Measurements from ENCODE around the gene SLC17A3.

Gene SLC17A3

DNA sequence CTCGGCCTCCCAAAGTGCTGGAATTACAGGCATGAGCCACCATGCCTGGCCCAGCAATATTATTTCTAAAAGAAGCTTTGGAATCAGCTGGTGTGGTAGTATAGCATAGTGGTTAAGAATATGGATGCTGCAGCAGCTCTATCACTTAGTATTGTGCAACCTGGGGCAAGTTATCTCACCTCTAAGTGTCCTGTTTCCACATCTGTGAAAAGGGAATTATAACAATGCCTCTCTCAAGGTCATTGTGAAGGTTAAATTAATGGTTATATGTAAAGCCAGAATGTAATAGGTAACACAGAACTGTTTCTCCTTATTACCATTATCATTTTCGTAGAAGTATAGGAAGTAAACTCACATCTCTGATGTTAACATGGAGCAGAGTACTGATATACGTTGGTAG lies 42.3 kb upstream of the SLC17A3 start:
- no peak overlapping the region for H3K27ac ChIP-seq
- TF ChIP-seq, protein P1, sequence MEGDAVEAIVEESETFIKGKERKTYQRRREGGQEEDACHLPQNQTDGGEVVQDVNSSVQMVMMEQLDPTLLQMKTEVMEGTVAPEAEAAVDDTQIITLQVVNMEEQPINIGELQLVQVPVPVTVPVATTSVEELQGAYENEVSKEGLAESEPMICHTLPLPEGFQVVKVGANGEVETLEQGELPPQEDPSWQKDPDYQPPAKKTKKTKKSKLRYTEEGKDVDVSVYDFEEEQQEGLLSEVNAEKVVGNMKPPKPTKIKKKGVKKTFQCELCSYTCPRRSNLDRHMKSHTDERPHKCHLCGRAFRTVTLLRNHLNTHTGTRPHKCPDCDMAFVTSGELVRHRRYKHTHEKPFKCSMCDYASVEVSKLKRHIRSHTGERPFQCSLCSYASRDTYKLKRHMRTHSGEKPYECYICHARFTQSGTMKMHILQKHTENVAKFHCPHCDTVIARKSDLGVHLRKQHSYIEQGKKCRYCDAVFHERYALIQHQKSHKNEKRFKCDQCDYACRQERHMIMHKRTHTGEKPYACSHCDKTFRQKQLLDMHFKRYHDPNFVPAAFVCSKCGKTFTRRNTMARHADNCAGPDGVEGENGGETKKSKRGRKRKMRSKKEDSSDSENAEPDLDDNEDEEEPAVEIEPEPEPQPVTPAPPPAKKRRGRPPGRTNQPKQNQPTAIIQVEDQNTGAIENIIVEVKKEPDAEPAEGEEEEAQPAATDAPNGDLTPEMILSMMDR (conservative IDR thresholded peaks at IDR 0.05): no peak

DNA sequence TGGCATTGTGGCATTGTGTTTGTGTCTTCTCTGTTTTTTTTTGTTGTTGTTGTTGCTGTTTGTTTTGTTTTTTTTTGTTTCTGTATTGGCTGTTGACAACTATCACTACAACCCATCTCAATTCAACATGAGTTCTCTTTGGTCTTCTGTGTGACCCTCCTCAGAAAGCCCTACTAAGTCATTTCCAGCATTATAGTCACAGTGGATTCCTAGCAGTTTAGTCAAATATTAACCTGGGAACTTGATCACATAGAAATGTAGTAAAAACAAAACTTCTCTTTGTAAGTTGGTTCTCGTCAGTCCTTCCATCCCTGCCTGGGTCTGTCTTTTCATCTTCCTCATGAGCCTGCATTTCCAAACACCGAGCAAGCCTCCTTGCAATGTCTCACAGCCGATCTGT lies 39.7 kb upstream of the SLC17A3 start:
- no peak overlapping the region for H3K27ac ChIP-seq
- TF ChIP-seq, protein P1 (conservative IDR thresholded peaks at IDR 0.05): no peak

DNA sequence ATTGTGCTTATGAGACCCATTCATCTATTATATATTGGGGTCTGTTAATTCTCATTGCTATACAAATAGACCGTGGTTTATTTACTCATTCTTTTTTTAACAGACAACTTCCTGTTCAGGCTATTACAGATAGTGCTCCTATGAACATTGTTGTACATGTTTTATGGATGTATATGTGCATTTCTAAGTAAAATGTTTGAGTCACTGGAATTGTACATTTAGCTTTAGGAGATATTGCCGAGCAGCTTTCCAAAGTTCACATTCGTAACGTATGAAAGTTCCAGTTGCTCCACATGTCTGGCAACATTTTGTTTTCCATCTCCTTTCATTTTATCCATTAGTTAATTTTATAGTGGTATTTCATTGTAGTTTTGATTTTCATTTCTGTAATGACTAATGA lies 37.3 kb upstream of the SLC17A3 start:
- no peak overlapping the region; the same call in 1 of the 2 replicates for H3K27ac ChIP-seq
- TF ChIP-seq, protein P1 (conservative IDR thresholded peaks at IDR 0.05): no peak

DNA sequence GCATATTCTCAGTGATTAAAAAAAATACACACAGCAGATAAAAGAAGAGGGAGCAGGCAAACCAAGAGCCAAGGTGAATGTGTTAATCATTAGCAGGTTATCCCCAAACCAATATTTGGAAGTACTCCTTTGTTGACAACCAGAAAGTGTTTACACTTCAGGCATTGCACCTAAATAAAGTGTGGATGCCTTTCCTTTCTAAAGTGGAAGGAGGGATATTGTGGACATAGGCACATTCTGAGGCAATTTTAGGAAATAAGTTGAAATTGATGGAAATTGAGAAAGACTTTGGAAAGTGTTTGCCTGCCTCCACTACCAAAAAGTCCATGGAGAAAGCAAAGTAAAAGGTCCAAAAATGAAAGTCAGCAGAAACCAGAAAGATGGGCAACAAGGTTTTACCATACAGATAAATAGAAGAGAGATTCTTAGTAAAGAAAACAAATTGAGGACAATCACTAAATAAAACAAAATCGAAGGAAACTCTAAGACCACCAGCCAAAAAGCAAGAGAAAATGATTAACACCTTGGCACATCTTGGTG lies 33.5 kb upstream of the SLC17A3 start:
- TF ChIP-seq, protein P1 (conservative IDR thresholded peaks at IDR 0.05): no peak
- H3K27ac ChIP-seq: peak overlapping the region; percentile 51

DNA sequence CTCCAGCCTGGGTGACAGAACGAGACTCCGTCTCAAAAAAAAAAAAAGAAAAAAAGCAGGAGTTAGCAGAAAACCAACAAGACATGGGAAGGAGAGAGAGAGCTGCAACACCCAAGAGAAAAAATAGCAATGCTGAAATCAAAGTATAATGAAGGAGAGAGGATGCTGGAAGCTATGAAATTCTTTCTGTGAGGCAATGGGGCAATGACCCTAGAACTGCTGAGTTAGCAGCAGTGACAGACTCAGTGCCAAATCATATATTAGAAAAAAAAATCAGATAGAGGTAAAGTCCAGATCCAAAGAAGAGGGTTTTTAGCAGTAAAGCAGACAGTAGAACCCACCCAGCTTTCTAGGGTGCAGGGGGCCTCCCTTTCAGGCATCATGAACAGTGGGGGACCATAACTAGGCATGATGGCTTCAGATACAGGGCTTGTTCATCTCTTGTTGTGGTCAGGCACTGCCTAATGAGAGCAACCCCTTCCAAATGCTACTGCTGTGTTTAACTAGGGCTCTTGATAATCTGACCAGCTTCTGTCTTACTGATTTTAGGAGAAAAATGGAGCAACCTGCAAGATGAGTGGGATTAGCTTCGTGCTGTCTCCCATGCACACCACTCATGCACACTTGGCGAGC lies 29.5 kb upstream of the SLC17A3 start:
- H3K27ac ChIP-seq: no peak overlapping the region
- TF ChIP-seq, protein P1 (conservative IDR thresholded peaks at IDR 0.05): no peak

DNA sequence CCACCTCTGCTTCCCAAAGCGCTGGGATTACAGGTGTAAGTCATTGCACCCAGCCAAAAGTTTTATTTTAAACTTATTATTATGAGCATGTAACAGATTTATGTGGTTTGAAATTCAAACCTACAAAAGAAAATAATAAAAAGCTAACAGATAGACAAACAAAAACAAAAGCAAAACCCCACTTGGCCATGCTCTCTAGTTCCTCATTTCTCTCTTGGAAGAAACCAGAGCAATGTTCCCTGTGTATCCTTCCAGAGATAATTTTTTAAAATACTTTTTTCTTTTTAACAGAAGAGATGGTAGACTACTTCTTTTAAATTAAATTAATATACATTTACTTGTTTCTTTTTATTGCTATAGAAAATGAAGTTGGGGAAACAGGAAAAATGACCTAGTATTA lies 28.0 kb upstream of the SLC17A3 start:
- TF ChIP-seq, protein P1 (conservative IDR thresholded peaks at IDR 0.05): no peak
- H3K27ac ChIP-seq: no peak overlapping the region

DNA sequence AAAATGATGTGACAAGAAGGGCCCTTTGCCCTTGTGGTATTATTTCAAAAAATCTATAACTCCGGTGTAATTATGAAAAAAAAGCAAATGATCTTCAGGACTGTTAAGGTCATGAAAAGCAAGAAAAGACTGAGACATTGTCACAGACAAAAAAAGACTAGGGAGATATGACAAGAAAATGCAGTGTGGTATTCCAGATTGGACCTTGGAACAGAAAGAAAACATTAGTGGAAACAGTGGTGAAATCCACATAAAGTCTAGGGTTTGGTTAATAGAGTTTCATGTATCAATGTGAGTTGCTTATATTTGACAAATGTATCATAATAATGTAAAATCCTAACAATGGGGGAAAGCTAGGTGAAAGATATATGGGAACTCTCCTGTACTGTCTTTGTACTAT lies 26.8 kb upstream of the SLC17A3 start:
- H3K27ac ChIP-seq: no peak overlapping the region
- TF ChIP-seq, protein P1 (conservative IDR thresholded peaks at IDR 0.05): no peak
